NT2/D1 (cell line): ENCODE measurements around the gene CCDC197.

ENCODE experiments used
- SUZ12 ChIP-seq: IDR thresholded peaks from 2 replicates; pipeline ENCODE4 v1.6.1; 2011; ENCODE audit not compliant: insufficient read length, insufficient read depth; ENCODE audit errors: extremely low read depth
- YY1 ChIP-seq: IDR thresholded peaks from 2 replicates; pipeline ENCODE4 v1.6.1; 2011; ENCODE audit not compliant: insufficient read length, insufficient read depth
- ZNF274 ChIP-seq: IDR thresholded peaks from 2 replicates; pipeline ENCODE4 v1.6.1; 2011; ENCODE audit warnings: mild to moderate bottlenecking, low read depth, low read length

GRCh38 chr14:93960774-93961438, 36.2 kb upstream of the CCDC197 start:
- TF ChIP-seq SUZ12: no peak
- no peak for TF ChIP-seq ZNF274
- TF ChIP-seq YY1: no peak
